Activated CD4-positive, alpha-beta memory T cell treated with anti-CD3 and anti-CD28 coated beads for 36 hours (primary cell): ENCODE data around the gene GTSE1. TPM values are rescaled to one million over a fixed set of nuclear protein-coding genes. Genes with fewer than 3 reads are reported as not detected.

ENCODE experiments used
- CTCF ChIA-PET: fragments of 350-600 bp; sonication (Branson Sonifier 250); formaldehyde crosslinking; loops from one replicate; lab custom pipeline; 2021; ENCODE audit warnings: antibody characterized with exemption, inconsistent platforms; lab: Charles Lee
- POLR2A ChIA-PET: fragments of 350-600 bp; sonication (Branson Sonifier 250); formaldehyde crosslinking; loops from one replicate; lab custom pipeline; 2021; ENCODE audit warnings: antibody characterized with exemption; lab: Charles Lee
- DNase-seq: peaks from one replicate; pipeline ENCODE4 v3.0.0-alpha.2; 2020
- H3K27ac Mint-ChIP-seq: one replicate; pipeline ENCODE4 v1.8.0; 2021; ENCODE audit warnings: mixed read lengths
- H3K27me3 Mint-ChIP-seq: one replicate; pipeline ENCODE4 v1.8.0; 2021; ENCODE audit warnings: mixed read lengths
- H3K36me3 Mint-ChIP-seq: one replicate; pipeline ENCODE4 v1.8.0; 2021; ENCODE audit warnings: mixed read lengths
- H3K4me1 Mint-ChIP-seq: one replicate; pipeline ENCODE4 v1.8.0; 2021; ENCODE audit warnings: low read depth, mixed read lengths
- H3K4me3 Mint-ChIP-seq: one replicate; pipeline ENCODE4 v1.8.0; 2021; ENCODE audit warnings: mild to moderate bottlenecking, mixed read lengths
- H3K9me3 Mint-ChIP-seq: one replicate; pipeline ENCODE4 v1.8.0; 2021; ENCODE audit warnings: mixed read lengths
- intact Hi-C: fragments of 100-400 bp; cut with micrococcal nuclease; formaldehyde crosslinking; loops from one replicate; pipeline ENCODE4 v1.15.1; 2023
- total RNA-seq, 2 experiments: library from RNA; stranded (reverse); gene quantifications; one replicate each; pipeline ENCODE4 v1.2.3, GENCODE V29; 2021

Gene GTSE1
- total RNA-seq, 2 experiments from 2014 or later = 39.9 to 42.6 TPM

GRCh38 chr22:46278656-46279645, 17.7 kb upstream of the GTSE1 start:
- ChIA-PET POLR2A (interaction anchor here (1.2 kb wide), 1 partner anchor 11 kb away, joined by 3 read pairs; the partner anchor contains the start of gene TTC38), CTCF (no interaction called here)
- Mint-ChIP-seq H3K9me3 (peaks cover 5% of the 10 kb centered on the region), H3K4me3 (no peak overlapping the region), H3K36me3 (peaks cover 15% of the 10 kb centered on the region), H3K27ac (no peak overlapping the region), H3K4me1 (no peaks in the 10 kb centered on the region), H3K27me3 (no peaks in the 10 kb centered on the region)
- intact Hi-C loops = no loop called here
- no peak for DNase-seq

GRCh38 chr22:46280063-46280817, 16.4 kb upstream of the GTSE1 start:
- H3K4me3 Mint-ChIP-seq = no peak overlapping the region
- H3K9me3 Mint-ChIP-seq = peaks cover 5% of the 10 kb centered on the region
- intact Hi-C loops = no loop called here
- H3K36me3 Mint-ChIP-seq = peaks cover 12% of the 10 kb centered on the region
- DNase-seq = no peak
- no peaks in the 10 kb centered on the region for H3K4me1 Mint-ChIP-seq
- no peak overlapping the region for H3K27ac Mint-ChIP-seq
- ChIA-PET CTCF (interaction anchor here (1.1 to 1.9 kb wide), 2 partner anchors 158 to 289 kb away, joined by 3 to 4 read pairs; no protein-coding TSS in a partner anchor), POLR2A (interaction anchor here (0.6 to 1.0 kb wide), 2 partner anchors 10 to 51 kb away, joined by 3 read pairs; no protein-coding TSS in a partner anchor)
- no peaks in the 10 kb centered on the region for H3K27me3 Mint-ChIP-seq

- Mint-ChIP-seq H3K9me3 (no peaks in the 10 kb centered on the region), H3K27me3 (no peaks in the 10 kb centered on the region), H3K36me3 (peaks cover 4% of the 10 kb centered on the region), H3K4me3 (no peak overlapping the region), H3K27ac (no peak overlapping the region), H3K4me1 (no peaks in the 10 kb centered on the region)
- ChIA-PET POLR2A (interaction anchor here (1.0 kb wide), 1 partner anchor 11 kb away, joined by 3 read pairs; no protein-coding TSS in a partner anchor), CTCF (interaction anchor here (1.9 kb wide), 1 partner anchor 159 kb away, joined by 4 read pairs; no protein-coding TSS in a partner anchor)
- no peak for DNase-seq
- intact Hi-C loops = no loop called here
Measured at GRCh38 chr22:46280999-46281623, 15.6 kb upstream of the GTSE1 start.

- Mint-ChIP-seq H3K36me3 (peaks cover 4% of the 10 kb centered on the region), H3K4me3 (no peak overlapping the region), H3K9me3 (no peaks in the 10 kb centered on the region), H3K27me3 (no peaks in the 10 kb centered on the region), H3K4me1 (no peaks in the 10 kb centered on the region), H3K27ac (no peak overlapping the region)
- intact Hi-C loops = no loop called here
- no peak for DNase-seq
- POLR2A ChIA-PET = no interaction called here
- CTCF ChIA-PET = interaction anchor here (1.9 kb wide), 1 partner anchor 160 kb away, joined by 4 read pairs; no protein-coding TSS in a partner anchor
Measured at GRCh38 chr22:46281866-46282678, 14.6 kb upstream of the GTSE1 start.

GRCh38 chr22:46286006-46286405, 10.7 kb upstream of the GTSE1 start:
- Mint-ChIP-seq H3K27me3 (no peaks in the 10 kb centered on the region), H3K4me3 (no peak overlapping the region), H3K27ac (no peak overlapping the region), H3K4me1 (peaks cover 8% of the 10 kb centered on the region), H3K9me3 (no peaks in the 10 kb centered on the region), H3K36me3 (no peaks in the 10 kb centered on the region)
- no peak for DNase-seq
- POLR2A ChIA-PET = interaction anchor here (0.6 kb wide), 1 partner anchor 153 kb away, joined by 3 read pairs; no protein-coding TSS in a partner anchor
- intact Hi-C loops = no loop called here
- CTCF ChIA-PET = no interaction called here

- Mint-ChIP-seq H3K27me3 (no peaks in the 10 kb centered on the region), H3K4me1 (peaks cover 8% of the 10 kb centered on the region), H3K27ac (peak overlapping the region; percentile 54), H3K36me3 (peaks cover 2% of the 10 kb centered on the region), H3K9me3 (no peaks in the 10 kb centered on the region), H3K4me3 (peak overlapping the region; percentile 65)
- DNase-seq = no peak
- CTCF ChIA-PET = no interaction called here
- intact Hi-C loops = no loop called here
- POLR2A ChIA-PET = no interaction called here
Measured at GRCh38 chr22:46286941-46287872, 9.5 kb upstream of the GTSE1 start.

- H3K36me3 Mint-ChIP-seq = peaks cover 6% of the 10 kb centered on the region
- no peaks in the 10 kb centered on the region for H3K9me3 Mint-ChIP-seq
- POLR2A ChIA-PET = interaction anchor here (0.7 kb wide), 1 partner anchor 38 kb away, joined by 3 read pairs; the partner anchor contains the start of gene CDPF1
- peaks cover 8% of the 10 kb centered on the region for H3K4me1 Mint-ChIP-seq
- CTCF ChIA-PET = no interaction called here
- peak overlapping the region; percentile 65 for H3K4me3 Mint-ChIP-seq
- intact Hi-C loops = no loop called here
- H3K27ac Mint-ChIP-seq = peak overlapping the region; percentile 54
- peak; percentile 61 for DNase-seq
- H3K27me3 Mint-ChIP-seq = no peaks in the 10 kb centered on the region
Measured at GRCh38 chr22:46287873-46288751, 8.6 kb upstream of the GTSE1 start.

- H3K4me1 Mint-ChIP-seq = peaks cover 8% of the 10 kb centered on the region
- no peaks in the 10 kb centered on the region for H3K9me3 Mint-ChIP-seq
- no peak overlapping the region for H3K27ac Mint-ChIP-seq
- intact Hi-C loops = no loop called here
- ChIA-PET POLR2A (interaction anchor here (0.7 kb wide), 1 partner anchor 38 kb away, joined by 3 read pairs; the partner anchor contains the start of gene CDPF1), CTCF (no interaction called here)
- DNase-seq = no peak
- no peaks in the 10 kb centered on the region for H3K27me3 Mint-ChIP-seq
- no peak overlapping the region for H3K4me3 Mint-ChIP-seq
- peaks cover 6% of the 10 kb centered on the region for H3K36me3 Mint-ChIP-seq
Measured at GRCh38 chr22:46288846-46289243, 7.8 kb upstream of the GTSE1 start.

- H3K4me1 Mint-ChIP-seq = peaks cover 8% of the 10 kb centered on the region
- H3K36me3 Mint-ChIP-seq = peaks cover 6% of the 10 kb centered on the region
- POLR2A ChIA-PET = no interaction called here
- DNase-seq = no peak
- H3K9me3 Mint-ChIP-seq = no peaks in the 10 kb centered on the region
- no peaks in the 10 kb centered on the region for H3K27me3 Mint-ChIP-seq
- no peak overlapping the region for H3K4me3 Mint-ChIP-seq
- intact Hi-C loops = no loop called here
- CTCF ChIA-PET = no interaction called here
- H3K27ac Mint-ChIP-seq = no peak overlapping the region
Measured at GRCh38 chr22:46289244-46289891, 7.3 kb upstream of the GTSE1 start.
